Stomach (tissue), 9 donors: ENCODE data around the gene CFAP46. TPM values are rescaled to one million over a fixed set of nuclear protein-coding genes. Genes with fewer than 3 reads are reported as not detected.

ENCODE experiments used
- DNase-seq, 2 donors: peaks; one replicate each; pipeline versions ENCODE4 v3.0.0 to v3.0.0-alpha.2; 2013 to 2019
- H3K27ac ChIP-seq, 5 donors: fragments of 200-600 bp in 4 of 5; sonication (generic) in 4 of 5; one replicate each; pipeline ENCODE4 v1.5.1; 2013 to 2019; ENCODE audit warnings: mild to moderate bottlenecking in 1 of 5, moderate library complexity in 1 of 5
- H3K27me3 ChIP-seq, 3 donors: fragments of 200-600 bp; sonication (generic); one replicate each; pipeline ENCODE4 v1.5.1; 2017 to 2019; ENCODE audit warnings: mixed run types in 1 of 3
- H3K36me3 ChIP-seq, 4 donors: fragments of 200-600 bp; sonication (generic); 1 replicate in 3 of 4; 2 replicates in 1 of 4; pipeline ENCODE4 v1.5.1; 2016 to 2019
- H3K4me1 ChIP-seq, 4 donors: fragments of 200-600 bp; sonication (generic); one replicate each; pipeline ENCODE4 v1.5.1; 2016 to 2019
- H3K4me3 ChIP-seq, 4 donors: fragments of 200-600 bp; sonication (generic) in 3 of 4; one replicate each; pipeline ENCODE4 v1.5.1; 2016 to 2019; ENCODE audit warnings: mild to moderate bottlenecking in 1 of 4
- H3K9me3 ChIP-seq, 4 donors: fragments of 200-600 bp; sonication (generic); one replicate each; pipeline ENCODE4 v1.5.1; 2016 to 2019
- EP300 ChIP-seq: sonication (generic); formaldehyde crosslinking; IDR thresholded peaks from one replicate; pipeline ENCODE4 v1.6.1; 2017; ENCODE audit warnings: antibody characterized with exemption
- POLR2A ChIP-seq, 4 donors: fragments of 450-650 bp; IDR thresholded peaks; one replicate each; pipeline ENCODE4 v1.6.1; 2016; ENCODE audit warnings: antibody characterized with exemption in 4 of 4, control low read depth in 2 of 4, mild to moderate bottlenecking in 1 of 4, moderate library complexity in 1 of 4
- POLR2AphosphoS5 ChIP-seq, 3 donors: sonication (generic); formaldehyde crosslinking; IDR thresholded peaks; one replicate each; pipeline ENCODE4 v1.6.1; 2016; ENCODE audit warnings: antibody characterized with exemption in 3 of 3
- WGBS, 5 donors: extraction: QIAGEN DNeasy Blood & Tissue Kit in 3 of 5; methylation state at CpG; one replicate each; pipeline versions ENCODE4 v1.1.5 to v1.1.7; 2013 to 2018; 5-methylcytosine and 5-hydroxymethylcytosine counted together
- intact Hi-C: fragments of 100-400 bp; cut with DNase I; formaldehyde crosslinking; loops from one replicate; pipeline ENCODE4 v1.15.1; 2023; ENCODE audit warnings: low total_unique reads
- polyA plus RNA-seq, 3 donors: library from polyadenylated mRNA; stranded (reverse); fragments of 200-250 nt; gene quantifications; one replicate each; pipeline ENCODE4 v1.2.3, GENCODE V29; 2013
- total RNA-seq, 5 donors: library from RNA; depleted of rRNA; stranded (reverse); fragments of >200 nt; gene quantifications; one replicate each; pipeline versions ENCODE4 v1.1.0 to v1.2.3, GENCODE V29; 2014 to 2016
- TF ChIP-seq, protein P1 (sequence below), 7 experiments: fragments of 450-650 bp in 4 of 7; fragments of 200-600 bp in 3 of 7; sonication (generic) in 3 of 7; IDR thresholded peaks; one replicate each; pipeline ENCODE4 v1.5.1; 2016 to 2019; ENCODE audit warnings: antibody characterized with exemption in 7 of 7, control low read depth in 2 of 7, mild to moderate bottlenecking in 1 of 7
- donor health status: healthy with polysubstance abuse.
- donor health status: Bipolar disorder and iron deficiency.
- donor health status: healthy.

Gene CFAP46
- total and polyA plus RNA-seq, 8 donors, result under 0.01 to 5.8 (median 1.8) TPM; not detected in 1

GRCh38 chr10:132878730-132879407 lies 63.5 kb downstream of the CFAP46 start:
- no peak for TF ChIP-seq EP300
- TF ChIP-seq, protein P1, sequence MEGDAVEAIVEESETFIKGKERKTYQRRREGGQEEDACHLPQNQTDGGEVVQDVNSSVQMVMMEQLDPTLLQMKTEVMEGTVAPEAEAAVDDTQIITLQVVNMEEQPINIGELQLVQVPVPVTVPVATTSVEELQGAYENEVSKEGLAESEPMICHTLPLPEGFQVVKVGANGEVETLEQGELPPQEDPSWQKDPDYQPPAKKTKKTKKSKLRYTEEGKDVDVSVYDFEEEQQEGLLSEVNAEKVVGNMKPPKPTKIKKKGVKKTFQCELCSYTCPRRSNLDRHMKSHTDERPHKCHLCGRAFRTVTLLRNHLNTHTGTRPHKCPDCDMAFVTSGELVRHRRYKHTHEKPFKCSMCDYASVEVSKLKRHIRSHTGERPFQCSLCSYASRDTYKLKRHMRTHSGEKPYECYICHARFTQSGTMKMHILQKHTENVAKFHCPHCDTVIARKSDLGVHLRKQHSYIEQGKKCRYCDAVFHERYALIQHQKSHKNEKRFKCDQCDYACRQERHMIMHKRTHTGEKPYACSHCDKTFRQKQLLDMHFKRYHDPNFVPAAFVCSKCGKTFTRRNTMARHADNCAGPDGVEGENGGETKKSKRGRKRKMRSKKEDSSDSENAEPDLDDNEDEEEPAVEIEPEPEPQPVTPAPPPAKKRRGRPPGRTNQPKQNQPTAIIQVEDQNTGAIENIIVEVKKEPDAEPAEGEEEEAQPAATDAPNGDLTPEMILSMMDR (IDR thresholded peaks at IDR 0.05), result no peak
- TF ChIP-seq POLR2A (IDR thresholded peaks at IDR 0.05), result no peak
- no peak for TF ChIP-seq POLR2AphosphoS5 (IDR thresholded peaks at IDR 0.05)
- no peaks in the 10 kb centered on the region for H3K36me3 ChIP-seq
- intact Hi-C loops, result no loop called here
- peak in 1 of 2 donors; percentile 10 for DNase-seq
- no peak overlapping the region for H3K27ac ChIP-seq
- WGBS, 5 donors, result 67 to 73% (median 71%) methylated on average over 24 to 25 of the region's 25 CpGs
- H3K4me3 ChIP-seq, result no peak overlapping the region
- peaks cover 0 to 6% (median 0%) of the 10 kb centered on the region in 4 donors for H3K4me1 ChIP-seq
- H3K9me3 ChIP-seq, result no peaks in the 10 kb centered on the region
- peaks cover 0 to 60% (median 7%) of the 10 kb centered on the region in 3 donors for H3K27me3 ChIP-seq

GRCh38 chr10:132878091-132878729 lies 64.2 kb downstream of the CFAP46 start:
- Histone ChIP-seq H3K36me3 (no peaks in the 10 kb centered on the region), H3K9me3 (no peaks in the 10 kb centered on the region), H3K27me3 (peaks cover 0 to 65% (median 7%) of the 10 kb centered on the region in 3 donors), H3K4me3 (no peak overlapping the region), H3K27ac (no peak overlapping the region), H3K4me1 (peaks cover 0 to 6% (median 0%) of the 10 kb centered on the region in 4 donors)
- TF ChIP-seq POLR2AphosphoS5 (IDR thresholded peaks at IDR 0.05), result no peak
- no peak for TF ChIP-seq POLR2A (IDR thresholded peaks at IDR 0.05)
- TF ChIP-seq EP300, result no peak
- TF ChIP-seq, protein P1 (IDR thresholded peaks at IDR 0.05), result no peak
- peak in 1 of 2 donors; percentile 9 for DNase-seq
- WGBS, 5 donors, result 85 to 86% (median 86%) methylated on average over 21 to 27 of the region's 27 CpGs
- intact Hi-C loops, result no loop called here

DNA sequence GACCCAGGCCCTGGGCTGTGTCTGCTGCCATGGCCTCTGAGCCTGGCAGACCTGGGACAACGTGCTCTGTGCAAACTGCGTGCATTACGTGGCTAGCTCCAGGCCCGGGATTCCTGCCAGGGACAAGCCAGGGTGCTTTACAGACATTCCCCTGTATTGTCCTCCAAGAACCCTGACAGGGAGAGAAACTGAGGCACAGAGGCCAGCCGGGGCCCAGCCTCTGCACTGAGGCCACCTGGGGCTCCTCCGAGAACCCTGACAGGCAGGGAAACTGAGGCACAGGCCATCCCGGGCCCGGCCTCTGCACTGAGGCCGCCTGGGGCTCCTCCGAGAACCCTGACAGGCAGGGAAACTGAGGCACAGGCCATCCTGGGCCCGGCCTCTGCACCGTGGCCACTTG lies 64.9 kb downstream of the CFAP46 start:
- no peaks in the 10 kb centered on the region for H3K36me3 ChIP-seq
- DNase-seq, result peak in 1 of 2 donors; percentile 22

DNA sequence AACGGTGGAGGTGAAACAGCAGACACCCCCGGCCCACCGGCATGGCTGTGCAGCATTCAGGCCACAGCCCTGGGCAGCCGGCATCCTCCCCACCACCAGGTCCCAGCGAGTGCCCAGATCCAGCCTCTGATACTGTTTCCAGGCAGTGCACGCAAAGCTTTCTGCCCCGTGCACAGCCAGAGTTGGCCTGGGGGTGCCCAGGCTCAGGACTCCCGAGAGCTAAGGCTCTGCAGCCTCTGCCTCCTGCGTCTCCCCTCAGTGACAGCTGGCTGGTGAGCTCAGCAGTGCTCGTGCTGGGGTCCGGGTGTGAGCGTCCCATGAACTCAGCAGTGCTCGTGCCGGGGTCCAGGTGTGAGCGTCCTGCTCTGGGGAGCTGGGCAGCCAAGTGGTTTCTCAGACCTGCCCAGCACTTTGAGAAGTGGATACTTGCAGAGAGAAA lies 65.4 kb downstream of the CFAP46 start:
- H3K4me3 ChIP-seq, result no peak overlapping the region
- H3K36me3 ChIP-seq, result no peaks in the 10 kb centered on the region
- no peak overlapping the region for H3K27ac ChIP-seq
- H3K4me1 ChIP-seq, result peaks cover 0 to 6% (median 0%) of the 10 kb centered on the region in 4 donors
- WGBS, 5 donors, result 83 to 87% (median 84%) methylated on average over 6 to 15 of the region's 15 CpGs
- intact Hi-C loops, result no loop called here
- TF ChIP-seq, protein P1 (IDR thresholded peaks at IDR 0.05), result no peak
- TF ChIP-seq EP300, result no peak
- TF ChIP-seq POLR2A (IDR thresholded peaks at IDR 0.05), result no peak
- no peak for TF ChIP-seq POLR2AphosphoS5 (IDR thresholded peaks at IDR 0.05)
- peaks cover 0 to 68% (median 7%) of the 10 kb centered on the region in 3 donors for H3K27me3 ChIP-seq
- H3K9me3 ChIP-seq, result no peaks in the 10 kb centered on the region
- peak in 1 of 2 donors; percentile 17 for DNase-seq

More for the DNA sequence above, 64.9 kb downstream of the CFAP46 start:
- peaks cover 0 to 6% (median 0%) of the 10 kb centered on the region in 4 donors for H3K4me1 ChIP-seq
- H3K9me3 ChIP-seq, result no peaks in the 10 kb centered on the region
- WGBS, 5 donors, result 77 to 90% (median 88%) methylated on average over 11 to 12 of the region's 12 CpGs
- no peak overlapping the region for H3K4me3 ChIP-seq
- intact Hi-C loops, result no loop called here
- H3K27me3 ChIP-seq, result peaks cover 0 to 66% (median 7%) of the 10 kb centered on the region in 3 donors
- no peak for TF ChIP-seq EP300
- no peak for TF ChIP-seq POLR2A (IDR thresholded peaks at IDR 0.05)
- TF ChIP-seq, protein P1 (IDR thresholded peaks at IDR 0.05), result no peak
- no peak for TF ChIP-seq POLR2AphosphoS5 (IDR thresholded peaks at IDR 0.05)
- no peak overlapping the region for H3K27ac ChIP-seq
